Adrenal gland (tissue), 12 donors: Measurements from ENCODE around the gene NFKB2. TPM values are rescaled to one million over a fixed set of nuclear protein-coding genes. Genes with fewer than 3 reads are reported as not detected.

ENCODE experiments used
- DNase-seq, 7 donors: peaks; one replicate each; pipeline ENCODE4 v3.0.0-alpha.2; 2019 to 2020
- H3K27ac ChIP-seq, 5 donors: fragments of 200-600 bp; sonication (generic) in 4 of 5; 1 replicate in 3 of 5; 2 replicates in 2 of 5; pipeline versions ENCODE4 v1.5.1 to v1.8.0; 2016 to 2020; ENCODE audit warnings: mild to moderate bottlenecking in 1 of 5
- H3K27me3 ChIP-seq: fragments of 200-600 bp; 2 replicates; pipeline ENCODE4 v1.8.0; 2021
- H3K36me3 ChIP-seq, 2 donors: fragments of 200-600 bp; replicated peaks in 1 of 2; 1 replicate in 1 of 2; 2 replicates in 1 of 2; pipeline versions ENCODE4 v1.5.1 to v1.8.0; 2018 to 2022
- H3K4me1 ChIP-seq, 2 donors: fragments of 200-600 bp; replicated peaks in 1 of 2; 1 replicate in 1 of 2; 2 replicates in 1 of 2; pipeline versions ENCODE4 v1.5.1 to v1.8.0; 2018 to 2021
- H3K4me3 ChIP-seq, 4 donors: fragments of 200-600 bp; sonication (generic) in 3 of 4; one replicate each; pipeline ENCODE4 v1.5.1; 2016 to 2018
- H3K9me3 ChIP-seq, 3 donors: fragments of 200-600 bp; sonication (generic) in 1 of 3; replicated peaks in 1 of 3; 1 replicate in 2 of 3; 2 replicates in 1 of 3; pipeline versions ENCODE4 v1.5.1 to v1.8.0; 2016 to 2021
- POLR2A ChIP-seq, 2 donors: fragments of 450-650 bp; IDR thresholded peaks; one replicate each; pipeline ENCODE4 v1.6.1; 2017; ENCODE audit warnings: antibody characterized with exemption in 2 of 2, mild to moderate bottlenecking in 2 of 2, moderate library complexity in 1 of 2
- WGBS, 4 donors: extraction: QIAGEN DNeasy Blood & Tissue Kit in 2 of 4; methylation state at CpG; one replicate each; pipeline versions ENCODE4 v1.1.5 to v1.1.7; 2013 to 2017; 5-methylcytosine and 5-hydroxymethylcytosine counted together
- intact Hi-C, 2 donors: fragments of 100-400 bp; cut with DNase I; formaldehyde crosslinking; loops; one replicate each; pipeline versions ENCODE4 v1.14.1 to v1.15.0; 2022 to 2023
- polyA plus RNA-seq, 3 donors: library from polyadenylated mRNA; stranded (reverse); fragments of 200-250 nt in 2 of 3; fragments of 350-450 nt in 1 of 3; fragmentation: Illumina TruSeq in 1 of 3; extraction: RNeasy Lipid Tissue Mini Kit (QIAGEN cat#74804) in 1 of 3; gene quantifications; one replicate each; pipeline ENCODE4 v1.2.3, GENCODE V29; 2013 to 2014
- total RNA-seq, 9 donors: library from RNA; depleted of rRNA in 4 of 9; stranded (reverse); fragments of >200 nt in 4 of 9; fragments of 120-200 nt in 1 of 9; fragmentation: NEBNext Ultra II Directional in 1 of 9; extraction: Animal tissue kit (Norgen Biotek cat#: 25700) in 1 of 9; gene quantifications; one replicate each; pipeline versions ENCODE4 v1.1.0 to v1.2.4, GENCODE V29; 2013 to 2023
- TF ChIP-seq, protein P1 (sequence below), 6 experiments: fragments of 450-650 bp in 4 of 6; fragments of 200-600 bp in 2 of 6; sonication (generic) in 1 of 6; IDR thresholded peaks; 1 replicate in 5 of 6; 2 replicates in 1 of 6; pipeline versions ENCODE4 v1.5.1 to v1.8.0; 2016 to 2021; ENCODE audit warnings: antibody characterized with exemption in 6 of 6, mild to moderate bottlenecking in 2 of 6, moderate library complexity in 1 of 6
- donor health status: healthy with polysubstance abuse.
- donor health status: Bipolar disorder and iron deficiency.
- donor health status: DM: yes; HTN: yes; CAD: no.
- donor health status: DM: no; HTN: no; CAD: no.
- donor health status: DM: no; HTN: no; CAD: no.
- donor health status: DM: yes; HTN: yes; CAD: no.

The NFKB2 gene
- total and polyA plus RNA-seq, 12 donors = 14.3 to 92.6 (median 29.6) TPM

- Histone ChIP-seq H3K9me3 (no peaks in the 10 kb centered on the region), H3K4me3 (no peak overlapping the region), H3K27me3 (no peaks in the 10 kb centered on the region), H3K36me3 (peaks cover 0 to 92% of the 10 kb centered on the region in 2 donors), H3K27ac (no peak overlapping the region), H3K4me1 (no peaks in the 10 kb centered on the region)
- WGBS, 4 donors = 93 to 100% (median 98%) methylated on average over 2 of the region's 2 CpGs
- intact Hi-C loops = no loop called here
- no peak for TF ChIP-seq POLR2A (IDR thresholded peaks at IDR 0.05)
- TF ChIP-seq, protein P1, sequence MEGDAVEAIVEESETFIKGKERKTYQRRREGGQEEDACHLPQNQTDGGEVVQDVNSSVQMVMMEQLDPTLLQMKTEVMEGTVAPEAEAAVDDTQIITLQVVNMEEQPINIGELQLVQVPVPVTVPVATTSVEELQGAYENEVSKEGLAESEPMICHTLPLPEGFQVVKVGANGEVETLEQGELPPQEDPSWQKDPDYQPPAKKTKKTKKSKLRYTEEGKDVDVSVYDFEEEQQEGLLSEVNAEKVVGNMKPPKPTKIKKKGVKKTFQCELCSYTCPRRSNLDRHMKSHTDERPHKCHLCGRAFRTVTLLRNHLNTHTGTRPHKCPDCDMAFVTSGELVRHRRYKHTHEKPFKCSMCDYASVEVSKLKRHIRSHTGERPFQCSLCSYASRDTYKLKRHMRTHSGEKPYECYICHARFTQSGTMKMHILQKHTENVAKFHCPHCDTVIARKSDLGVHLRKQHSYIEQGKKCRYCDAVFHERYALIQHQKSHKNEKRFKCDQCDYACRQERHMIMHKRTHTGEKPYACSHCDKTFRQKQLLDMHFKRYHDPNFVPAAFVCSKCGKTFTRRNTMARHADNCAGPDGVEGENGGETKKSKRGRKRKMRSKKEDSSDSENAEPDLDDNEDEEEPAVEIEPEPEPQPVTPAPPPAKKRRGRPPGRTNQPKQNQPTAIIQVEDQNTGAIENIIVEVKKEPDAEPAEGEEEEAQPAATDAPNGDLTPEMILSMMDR (IDR thresholded peaks at IDR 0.05) = no peak
- DNase-seq = no peak
These were observed 24.2 kb upstream of the NFKB2 start for GRCh38 chr10:102371295-102371694.

- Histone ChIP-seq H3K36me3 (peaks cover 0 to 92% of the 10 kb centered on the region in 2 donors), H3K4me3 (no peak overlapping the region), H3K27ac (no peak overlapping the region), H3K9me3 (no peaks in the 10 kb centered on the region), H3K4me1 (no peaks in the 10 kb centered on the region), H3K27me3 (no peaks in the 10 kb centered on the region)
- intact Hi-C loops = no loop called here
- DNase-seq = no peak
- 87 to 97% (median 93%) methylated on average over 4 to 7 of the region's 7 CpGs for WGBS, 4 donors
- TF ChIP-seq, protein P1 (IDR thresholded peaks at IDR 0.05) = no peak
- TF ChIP-seq POLR2A (IDR thresholded peaks at IDR 0.05) = no peak
These were observed 20.3 kb upstream of the NFKB2 start for GRCh38 chr10:102375250-102375649.

DNA sequence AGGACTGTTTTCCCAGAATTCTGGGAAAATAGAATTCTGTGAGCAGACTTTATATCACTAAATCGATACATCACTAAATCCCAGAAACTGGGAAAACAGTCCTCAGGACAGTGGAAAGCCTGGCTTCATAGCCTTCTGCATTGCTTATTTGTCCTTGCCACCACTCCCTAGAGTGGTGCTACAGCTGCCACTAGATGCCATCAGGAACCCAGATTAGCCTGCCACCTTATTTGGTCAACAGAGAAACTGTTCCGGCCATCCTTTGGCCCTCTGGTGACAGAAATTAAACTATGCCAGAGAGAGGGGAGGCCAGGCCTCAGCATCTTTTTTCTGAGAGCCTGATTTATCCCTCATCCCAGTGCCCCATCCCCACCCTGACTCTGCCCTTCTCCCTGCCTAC is 19.6 kb upstream of the NFKB2 start:
- H3K36me3 ChIP-seq = peaks cover 0 to 92% of the 10 kb centered on the region in 2 donors
- no peaks in the 10 kb centered on the region for H3K4me1 ChIP-seq
- TF ChIP-seq POLR2A (IDR thresholded peaks at IDR 0.05) = no peak
- TF ChIP-seq, protein P1 (IDR thresholded peaks at IDR 0.05) = no peak
- no peaks in the 10 kb centered on the region for H3K27me3 ChIP-seq
- DNase-seq = no peak
- 69 to 100% (median 91%) methylated on average over 2 of the region's 2 CpGs for WGBS, 4 donors
- intact Hi-C loops = no loop called here
- no peak overlapping the region for H3K4me3 ChIP-seq
- no peaks in the 10 kb centered on the region for H3K9me3 ChIP-seq
- H3K27ac ChIP-seq = no peak overlapping the region

DNA sequence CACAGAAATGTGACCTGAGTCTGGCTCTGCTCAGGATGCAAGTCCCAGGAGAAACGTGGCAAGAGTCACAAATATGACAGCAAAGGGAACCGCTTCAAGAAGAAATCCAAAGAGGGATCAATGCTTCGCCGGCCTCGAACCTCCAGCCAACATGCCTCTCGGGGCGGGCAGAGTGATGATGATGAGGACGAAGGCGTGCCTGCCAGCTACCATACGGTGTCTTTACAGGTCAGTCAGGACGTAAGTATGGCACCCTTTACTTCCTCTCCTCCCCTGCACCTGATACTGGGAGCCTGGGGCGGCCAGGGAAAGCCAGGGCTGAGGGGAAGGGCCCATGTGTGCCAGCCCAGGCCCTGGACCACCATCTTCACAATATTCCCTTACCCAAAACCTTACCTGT is 18.6 kb upstream of the NFKB2 start:
- Histone ChIP-seq H3K4me3 (no peak overlapping the region), H3K4me1 (no peaks in the 10 kb centered on the region), H3K27ac (no peak overlapping the region), H3K27me3 (no peaks in the 10 kb centered on the region), H3K9me3 (no peaks in the 10 kb centered on the region), H3K36me3 (peaks cover 0 to 91% of the 10 kb centered on the region in 2 donors)
- no peak for TF ChIP-seq POLR2A (IDR thresholded peaks at IDR 0.05)
- TF ChIP-seq, protein P1 (IDR thresholded peaks at IDR 0.05) = no peak
- 92 to 96% (median 94%) methylated on average over 12 of the region's 12 CpGs for WGBS, 4 donors
- DNase-seq = no peak
- intact Hi-C loops = no loop called here
